Activated naive CD8-positive, alpha-beta T cell treated with anti-CD3 and anti-CD28 coated beads, Interleukin-2, amount 10 ng/mL, durations not matched to agents 7 days and 5 days (primary cell): ENCODE data around the gene RALGAPA2. TPM values are rescaled to one million over a fixed set of nuclear protein-coding genes. Genes with fewer than 3 reads are reported as not detected.

Source experiments
- ATAC-seq: fragments of 150-1000 bp; cut with Tn5 transposase; one replicate; pipeline ENCODE4 v1.10.0; 2021; ENCODE audit warnings: low read depth, moderate library complexity
- POLR2A ChIA-PET: fragments of 350-600 bp; sonication (Branson Sonifier 250); formaldehyde crosslinking; loops from one replicate; lab custom pipeline; 2021; ENCODE audit warnings: antibody characterized with exemption; lab: Charles Lee
- DNase-seq: peaks from one replicate; pipeline ENCODE4 v3.0.0; 2021
- H3K27ac Mint-ChIP-seq: one replicate; pipeline ENCODE4 v1.8.0; 2022; ENCODE audit warnings: mild to moderate bottlenecking, mixed read lengths
- H3K27me3 Mint-ChIP-seq: one replicate; pipeline ENCODE4 v1.8.0; 2022; ENCODE audit warnings: mild to moderate bottlenecking, moderate library complexity, mixed read lengths
- H3K36me3 Mint-ChIP-seq: one replicate; pipeline ENCODE4 v1.8.0; 2021; ENCODE audit warnings: mild to moderate bottlenecking, mixed read lengths
- H3K4me1 Mint-ChIP-seq: one replicate; pipeline ENCODE4 v1.8.0; 2021; ENCODE audit warnings: mixed read lengths
- H3K4me3 Mint-ChIP-seq: one replicate; pipeline ENCODE4 v1.8.0; 2022; ENCODE audit warnings: mild to moderate bottlenecking, moderate library complexity, mixed read lengths
- H3K9me3 Mint-ChIP-seq: one replicate; pipeline ENCODE4 v1.8.0; 2021; ENCODE audit warnings: mixed read lengths
- total RNA-seq, 2 experiments: library from RNA; stranded (reverse); gene quantifications; one replicate each; pipeline ENCODE4 v1.2.3, GENCODE V29; 2021

The RALGAPA2 gene
- total RNA-seq, 2 experiments from 2014 or later: 25.1 to 28.6 TPM

DNA sequence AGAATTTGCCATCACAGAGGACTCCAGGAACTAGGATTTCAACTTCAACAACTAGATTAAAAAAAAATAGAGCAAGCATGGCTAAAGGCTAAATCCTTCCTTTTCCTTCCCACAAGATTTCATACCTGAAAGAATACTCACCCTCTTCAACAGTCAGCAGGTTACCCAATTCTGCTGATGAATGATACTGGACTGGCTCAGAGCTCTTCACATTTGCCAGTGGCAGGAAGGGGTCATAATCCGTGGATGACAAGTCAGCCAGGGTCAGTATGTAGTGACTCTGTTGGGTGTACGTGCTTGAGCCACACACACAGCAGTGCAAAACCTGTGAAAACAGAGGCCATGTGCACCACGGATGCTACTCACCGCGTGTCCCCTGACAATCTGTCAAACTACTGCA lies 191.7 kb downstream of the RALGAPA2 start:
- no peaks in the 10 kb centered on the region for H3K27me3 Mint-ChIP-seq
- no peak overlapping the region for H3K27ac Mint-ChIP-seq
- POLR2A ChIA-PET: no interaction called here

GRCh38 chr20:20519269-20519668 lies 193.2 kb downstream of the RALGAPA2 start:
- Mint-ChIP-seq H3K4me1 (peaks cover 1% of the 10 kb centered on the region), H3K27ac (no peak overlapping the region), H3K9me3 (no peaks in the 10 kb centered on the region), H3K4me3 (no peak overlapping the region), H3K27me3 (no peaks in the 10 kb centered on the region), H3K36me3 (peaks cover 27% of the 10 kb centered on the region)
- no peak for DNase-seq
- POLR2A ChIA-PET: no interaction called here
- no peak for ATAC-seq

More for the DNA sequence above, 191.7 kb downstream of the RALGAPA2 start:
- H3K9me3 Mint-ChIP-seq: no peaks in the 10 kb centered on the region
- DNase-seq: no peak
- H3K4me3 Mint-ChIP-seq: no peak overlapping the region
- H3K36me3 Mint-ChIP-seq: peaks cover 27% of the 10 kb centered on the region
- ATAC-seq: no peak
- peaks cover 6% of the 10 kb centered on the region for H3K4me1 Mint-ChIP-seq

DNA sequence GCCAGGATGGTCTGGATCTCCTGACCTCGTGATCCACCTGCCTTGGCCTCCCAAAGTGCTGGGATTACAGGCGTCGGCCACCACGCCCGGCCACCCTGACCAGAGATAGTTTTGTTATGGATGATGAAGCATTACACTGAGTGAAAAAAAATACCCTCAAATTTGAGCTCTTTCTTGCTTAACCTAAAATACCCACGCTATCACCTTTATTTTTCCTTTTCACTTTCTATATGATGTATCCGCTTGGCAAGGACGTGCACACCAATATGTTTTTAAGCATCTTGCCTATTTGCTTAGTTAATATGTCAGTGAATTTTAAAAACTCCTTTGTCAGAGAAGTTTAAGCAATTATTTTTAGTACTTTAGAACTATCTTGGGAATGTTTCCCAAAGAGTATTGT lies 194.2 kb downstream of the RALGAPA2 start:
- peaks cover 28% of the 10 kb centered on the region for H3K36me3 Mint-ChIP-seq
- DNase-seq: no peak
- H3K27me3 Mint-ChIP-seq: no peaks in the 10 kb centered on the region
- POLR2A ChIA-PET: no interaction called here
- no peak overlapping the region for H3K4me3 Mint-ChIP-seq
- no peak for ATAC-seq
- no peak overlapping the region for H3K27ac Mint-ChIP-seq
- peaks cover 1% of the 10 kb centered on the region for H3K4me1 Mint-ChIP-seq
- no peaks in the 10 kb centered on the region for H3K9me3 Mint-ChIP-seq

DNA sequence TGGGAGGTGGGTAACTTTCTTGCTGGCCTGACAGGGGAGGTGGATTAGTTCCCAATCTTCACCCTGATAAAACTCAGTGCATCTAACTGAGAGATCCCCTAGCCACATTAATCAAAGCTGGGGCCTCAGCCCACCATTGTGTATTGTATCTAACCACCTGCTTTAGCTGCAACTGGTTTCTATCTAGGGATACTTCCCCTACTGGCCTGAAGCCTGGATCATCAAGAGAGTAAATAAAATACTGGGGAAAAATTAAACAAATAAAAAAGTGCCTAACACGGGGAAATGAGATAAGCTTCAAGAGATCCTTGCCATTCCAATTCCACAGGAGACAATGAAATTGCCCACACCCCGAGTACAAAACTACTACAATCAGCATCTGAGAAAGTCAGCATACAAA lies 195.1 kb downstream of the RALGAPA2 start:
- H3K27ac Mint-ChIP-seq: no peak overlapping the region
- no peaks in the 10 kb centered on the region for H3K27me3 Mint-ChIP-seq
- no peak overlapping the region for H3K4me3 Mint-ChIP-seq
- POLR2A ChIA-PET: no interaction called here
- H3K36me3 Mint-ChIP-seq: peaks cover 30% of the 10 kb centered on the region
- H3K9me3 Mint-ChIP-seq: no peaks in the 10 kb centered on the region
- ATAC-seq (no peak), DNase-seq (no peak)
- peaks cover 1% of the 10 kb centered on the region for H3K4me1 Mint-ChIP-seq

GRCh38 chr20:20513720-20514119 lies 198.7 kb downstream of the RALGAPA2 start:
- no peak overlapping the region for H3K4me3 Mint-ChIP-seq
- H3K27ac Mint-ChIP-seq: no peak overlapping the region
- no peaks in the 10 kb centered on the region for H3K4me1 Mint-ChIP-seq
- no peaks in the 10 kb centered on the region for H3K27me3 Mint-ChIP-seq
- DNase-seq: no peak
- POLR2A ChIA-PET: interaction anchor here (0.6 kb wide), 1 partner anchor 201 kb away, joined by 3 read pairs; no protein-coding TSS in a partner anchor
- ATAC-seq: no peak
- peaks cover 29% of the 10 kb centered on the region for H3K36me3 Mint-ChIP-seq
- no peaks in the 10 kb centered on the region for H3K9me3 Mint-ChIP-seq

DNA sequence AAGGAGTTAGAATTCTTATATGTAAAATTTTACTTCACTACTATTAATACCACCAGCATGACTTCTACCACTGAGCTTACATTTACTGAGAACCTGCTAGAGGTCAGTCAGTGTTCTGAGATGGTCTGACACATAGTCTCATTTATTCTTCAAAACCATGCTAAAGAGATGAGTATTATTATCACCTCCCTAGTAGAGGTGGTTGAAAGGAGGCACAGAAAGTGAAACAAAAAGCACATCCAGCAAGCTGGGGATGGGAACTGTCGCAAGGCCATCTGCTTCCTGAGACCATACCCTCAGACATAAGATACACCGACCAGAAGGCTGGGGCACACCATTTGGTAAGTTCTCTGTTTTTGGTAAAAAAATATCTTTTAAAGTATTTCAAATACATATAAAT lies 206.9 kb downstream of the RALGAPA2 start:
- Mint-ChIP-seq H3K4me1 (peaks cover 7% of the 10 kb centered on the region), H3K27me3 (no peaks in the 10 kb centered on the region), H3K4me3 (no peak overlapping the region), H3K27ac (no peak overlapping the region), H3K36me3 (peaks cover 29% of the 10 kb centered on the region), H3K9me3 (no peaks in the 10 kb centered on the region)
- DNase-seq: no peak
- POLR2A ChIA-PET: no interaction called here
- peak; percentile 78 for ATAC-seq

- Mint-ChIP-seq H3K4me3 (no peak overlapping the region), H3K4me1 (peaks cover 7% of the 10 kb centered on the region), H3K9me3 (no peaks in the 10 kb centered on the region), H3K36me3 (peaks cover 29% of the 10 kb centered on the region), H3K27me3 (no peaks in the 10 kb centered on the region), H3K27ac (no peak overlapping the region)
- POLR2A ChIA-PET: no interaction called here
- DNase-seq (no peak), ATAC-seq (no peak)
Observed at GRCh38 chr20:20503777-20504530, 208.5 kb downstream of the RALGAPA2 start.

- no peak for DNase-seq
- Mint-ChIP-seq H3K9me3 (no peaks in the 10 kb centered on the region), H3K27ac (no peak overlapping the region), H3K27me3 (no peaks in the 10 kb centered on the region), H3K4me1 (peaks cover 6% of the 10 kb centered on the region), H3K36me3 (peaks cover 23% of the 10 kb centered on the region), H3K4me3 (no peak overlapping the region)
- POLR2A ChIA-PET: no interaction called here
- ATAC-seq: no peak
Observed at GRCh38 chr20:20501128-20501527, 211.3 kb downstream of the RALGAPA2 start.

- no peak overlapping the region for H3K4me3 Mint-ChIP-seq
- no peaks in the 10 kb centered on the region for H3K9me3 Mint-ChIP-seq
- ATAC-seq (no peak), DNase-seq (no peak)
- H3K27me3 Mint-ChIP-seq: no peaks in the 10 kb centered on the region
- no peaks in the 10 kb centered on the region for H3K4me1 Mint-ChIP-seq
- H3K27ac Mint-ChIP-seq: no peak overlapping the region
- H3K36me3 Mint-ChIP-seq: peaks cover 24% of the 10 kb centered on the region
- POLR2A ChIA-PET: no interaction called here
Observed at GRCh38 chr20:20500312-20500711, 212.1 kb downstream of the RALGAPA2 start.

DNA sequence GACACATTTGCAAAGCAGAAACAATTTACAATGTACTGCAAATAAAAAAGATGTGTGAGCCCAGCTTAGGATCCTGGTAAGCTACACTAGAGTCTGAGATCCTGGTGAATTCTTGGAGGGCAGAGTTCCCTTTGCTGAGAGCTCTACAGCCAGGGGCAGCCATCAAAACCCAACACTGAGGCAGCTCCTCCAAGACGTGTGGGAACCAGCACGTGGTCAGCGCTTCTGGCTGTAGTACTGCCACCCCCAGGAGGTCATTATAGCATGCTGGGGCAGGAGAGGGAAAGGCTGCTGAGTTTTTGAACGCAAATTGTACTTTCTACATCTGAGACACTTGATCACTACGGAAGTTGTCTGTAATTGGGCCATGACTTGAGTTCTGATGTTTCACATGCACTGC lies 213.0 kb downstream of the RALGAPA2 start:
- H3K36me3 Mint-ChIP-seq: peaks cover 21% of the 10 kb centered on the region
- DNase-seq: no peak
- H3K4me1 Mint-ChIP-seq: no peaks in the 10 kb centered on the region
- no peak for ATAC-seq
- H3K4me3 Mint-ChIP-seq: no peak overlapping the region
- no peaks in the 10 kb centered on the region for H3K9me3 Mint-ChIP-seq
- POLR2A ChIA-PET: no interaction called here
- H3K27me3 Mint-ChIP-seq: no peaks in the 10 kb centered on the region
- no peak overlapping the region for H3K27ac Mint-ChIP-seq

DNA sequence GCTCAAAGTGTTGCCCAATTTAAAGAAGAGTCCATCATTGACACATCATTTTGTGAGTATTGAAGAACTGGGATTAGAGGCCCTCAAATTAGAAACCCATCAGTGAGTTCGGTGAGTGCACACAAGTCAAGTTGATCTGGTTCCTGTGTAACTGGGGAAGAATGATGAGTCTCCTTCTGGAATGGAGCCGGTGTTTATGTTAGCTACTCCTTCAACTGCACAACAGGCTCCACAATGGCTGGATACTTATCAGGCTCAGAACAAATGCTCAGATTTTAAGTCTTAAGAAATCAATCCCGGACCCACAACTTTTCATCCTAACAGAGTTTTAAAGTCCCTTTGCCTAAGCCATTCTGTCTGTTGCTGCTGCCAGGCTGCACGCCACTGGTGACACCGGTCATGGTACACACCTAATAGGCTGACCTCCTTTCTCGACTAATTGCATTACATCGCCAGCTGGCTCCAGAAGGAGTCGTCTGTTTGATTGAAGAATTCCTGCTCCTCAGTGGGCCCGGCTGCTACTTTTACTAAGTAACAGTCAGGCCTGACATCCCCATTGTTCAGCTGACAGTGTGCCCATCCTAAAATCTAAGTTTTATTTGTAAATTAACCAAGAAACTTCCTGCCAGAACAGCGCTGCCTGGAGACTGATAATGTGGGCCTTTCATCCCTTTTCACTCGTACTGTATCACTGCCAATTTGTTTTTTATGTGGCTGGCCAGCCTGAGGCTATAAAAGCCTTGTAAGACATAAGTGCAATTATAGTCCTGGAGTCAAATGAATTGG lies 214.2 kb downstream of the RALGAPA2 start:
- no peak overlapping the region for H3K27ac Mint-ChIP-seq

GRCh38 chr20:20497242-20497978 lies 215.0 kb downstream of the RALGAPA2 start:
- Mint-ChIP-seq H3K27ac (no peak overlapping the region), H3K27me3 (no peaks in the 10 kb centered on the region), H3K36me3 (peaks cover 17% of the 10 kb centered on the region), H3K4me3 (no peak overlapping the region), H3K4me1 (no peaks in the 10 kb centered on the region), H3K9me3 (no peaks in the 10 kb centered on the region)
- POLR2A ChIA-PET: no interaction called here
- no peak for ATAC-seq
- DNase-seq: no peak

More for the DNA sequence above, 214.2 kb downstream of the RALGAPA2 start:
- H3K4me3 Mint-ChIP-seq: no peak overlapping the region
- POLR2A ChIA-PET: no interaction called here
- ATAC-seq (no peak), DNase-seq (no peak)
- peaks cover 21% of the 10 kb centered on the region for H3K36me3 Mint-ChIP-seq
- no peaks in the 10 kb centered on the region for H3K27me3 Mint-ChIP-seq
- no peaks in the 10 kb centered on the region for H3K9me3 Mint-ChIP-seq
- no peaks in the 10 kb centered on the region for H3K4me1 Mint-ChIP-seq

DNA sequence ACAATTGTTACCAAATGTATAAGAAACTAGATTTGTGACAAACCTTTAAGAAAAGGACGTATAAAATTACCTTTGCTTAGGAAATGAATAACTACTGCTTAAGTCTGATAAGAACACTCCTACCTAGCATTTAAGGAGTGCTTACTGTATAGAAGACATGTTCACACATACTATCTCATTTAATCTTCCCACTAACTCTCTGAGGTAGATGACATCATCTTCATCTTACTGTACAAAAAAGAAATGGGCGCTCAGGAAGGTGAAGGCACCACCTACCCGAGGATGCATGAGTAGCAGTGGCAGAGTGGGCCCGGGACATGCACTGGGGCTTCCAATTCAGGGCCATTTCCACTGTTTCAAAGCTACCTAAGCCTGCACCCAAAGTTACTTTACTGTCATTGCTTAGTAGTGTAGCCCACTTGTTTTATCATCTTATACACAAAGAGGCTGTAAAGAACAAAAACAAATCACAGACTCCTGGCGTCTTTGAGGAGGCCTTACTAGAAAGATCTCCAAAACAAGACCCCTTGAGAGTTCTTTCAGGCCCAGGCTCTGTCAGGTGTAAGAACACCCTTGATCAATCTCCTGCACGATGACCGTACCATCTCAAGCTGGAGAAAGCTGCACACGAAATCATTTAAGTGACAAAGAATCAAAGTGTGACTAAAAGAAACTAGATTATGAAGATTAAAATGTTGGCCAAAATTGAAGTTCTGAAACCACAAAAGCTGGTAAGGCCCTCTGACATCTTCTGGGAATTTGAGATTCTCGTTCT lies 216.5 kb downstream of the RALGAPA2 start:
- no peak for ATAC-seq
- POLR2A ChIA-PET: no interaction called here
- Mint-ChIP-seq H3K9me3 (no peaks in the 10 kb centered on the region), H3K27ac (no peak overlapping the region), H3K36me3 (peaks cover 14% of the 10 kb centered on the region), H3K4me1 (peaks cover 3% of the 10 kb centered on the region), H3K4me3 (no peak overlapping the region), H3K27me3 (no peaks in the 10 kb centered on the region)
- no peak for DNase-seq
